HepG2 (cell line): Measurements from ENCODE around the gene OTUB2. TPM values are rescaled to one million over a fixed set of nuclear protein-coding genes. Genes with fewer than 3 reads are reported as not detected.

ENCODE experiments used
- ATAC-seq: fragments of 200-7000 bp; cut with Tn5 transposase; 3 replicates; pipeline ENCODE4 v1.9.1; 2020; ENCODE audit warnings: mild to moderate bottlenecking, moderate library complexity
- BruUV-seq: library from RNA; stranded (reverse); fragments of 400-500 nt; replicated peaks from 2 replicates; lab custom pipeline; 2021; lab: Mats Ljungman, UMichigan
- CTCF ChIA-PET: fragments of 300-600 bp; formaldehyde crosslinking; extraction: SDS; loops from one replicate; lab custom pipeline; 2021; ENCODE audit warnings: low total read pairs, inconsistent platforms, low intra/inter-chr PET ratio; lab: Yijun Ruan, JAX
- POLR2A ChIA-PET: fragments of 350-600 bp; sonication (Branson Sonifier 250); formaldehyde crosslinking; loops from one replicate; lab custom pipeline; 2020; ENCODE audit warnings: antibody characterized with exemption, inconsistent platforms; lab: Yijun Ruan, JAX
- DNase-seq: peaks from one replicate; pipeline ENCODE4 v3.0.0-alpha.2; 2015; ENCODE audit warnings: low spot score
- FAIRE-seq: peaks from 3 replicates; lab custom pipeline; 2011; peaks lifted over from hg19 to GRCh38; lab: Jason Lieb, UNC
- H2AFZ ChIP-seq: one replicate; pipeline ENCODE4 v1.6.1; 2011; ENCODE audit warnings: low read length, inconsistent platforms
- H3K27ac ChIP-seq: fragments of 300-600 bp; 3 replicates; pipeline ENCODE4 v1.8.0; 2011; ENCODE audit warnings: mixed run types, mild to moderate bottlenecking, mixed read lengths, low read length, inconsistent platforms; ENCODE audit not compliant: insufficient read depth; ENCODE audit errors: extremely low read length
- H3K27me3 ChIP-seq, 2 experiments: fragments of 200-600 bp in 1 of 2; 2 replicates in 1 of 2; 3 replicates in 1 of 2; pipeline versions ENCODE4 v1.6.0 to v1.8.0; 2011; ENCODE audit warnings: low read length in 2 of 2, mild to moderate bottlenecking in 2 of 2, moderate library complexity in 2 of 2, inconsistent platforms in 1 of 2; ENCODE audit not compliant: insufficient read depth in 2 of 2, control insufficient read depth in 1 of 2
- H3K36me3 ChIP-seq, 2 experiments: fragments of 200-600 bp in 1 of 2; replicated peaks in 1 of 2; 2 replicates in 1 of 2; 3 replicates in 1 of 2; pipeline versions ENCODE4 v1.5.1 to v1.8.0; 2011; ENCODE audit warnings: low read length in 2 of 2, inconsistent platforms in 1 of 2; ENCODE audit not compliant: insufficient read depth in 2 of 2, control insufficient read depth in 1 of 2
- H3K4me1 ChIP-seq: 2 replicates; pipeline ENCODE4 v1.5.1; 2012; ENCODE audit warnings: low read length, inconsistent platforms; ENCODE audit not compliant: insufficient read depth
- H3K4me2 ChIP-seq: 2 replicates; pipeline ENCODE4 v1.6.0; 2011; ENCODE audit warnings: low read depth, low read length, inconsistent platforms
- H3K4me3 ChIP-seq, 3 experiments: fragments of 200-600 bp in 1 of 3; sonication (generic), shearing (Covaris generic) in 1 of 3; replicated peaks in 1 of 3; 2 replicates each; pipeline ENCODE4 v1.5.1; 2011 to 2016; ENCODE audit warnings: low read length in 3 of 3, inconsistent platforms in 2 of 3, low read depth in 2 of 3, mild to moderate bottlenecking in 2 of 3, control low read depth in 1 of 3, mixed read lengths in 1 of 3; ENCODE audit not compliant: insufficient read depth in 1 of 3
- H3K79me2 ChIP-seq: one replicate; pipeline ENCODE4 v1.6.1; 2011; ENCODE audit warnings: low read length, inconsistent platforms; ENCODE audit not compliant: insufficient read depth
- H3K9ac ChIP-seq: 2 replicates; pipeline ENCODE4 v1.6.0; 2011; ENCODE audit warnings: mild to moderate bottlenecking, low read depth, low read length, inconsistent platforms; ENCODE audit not compliant: insufficient read depth
- H3K9me3 ChIP-seq: 2 replicates; pipeline ENCODE4 v1.5.1; 2012; ENCODE audit warnings: mild to moderate bottlenecking, low read length
- H4K20me1 ChIP-seq: 2 replicates; pipeline ENCODE4 v1.6.0; 2011; ENCODE audit warnings: inconsistent platforms, mild to moderate bottlenecking, low read length, moderate library complexity; ENCODE audit not compliant: insufficient read depth
- CAMTA2 ChIP-seq: sonication (generic); formaldehyde crosslinking; IDR thresholded peaks from 2 replicates; pipeline ENCODE4 v1.4.0; 2020; ENCODE audit warnings: mild to moderate bottlenecking, missing genetic modification reagents, borderline replicate concordance
- NR2F6 ChIP-seq, 2 experiments: IDR thresholded peaks; 2 replicates each; pipeline ENCODE4 v1.6.1; 2016; ENCODE audit warnings: antibody characterized with exemption in 1 of 2, mild to moderate bottlenecking in 1 of 2
- PAX8 ChIP-seq: sonication (generic); formaldehyde crosslinking; IDR thresholded peaks from 2 replicates; pipeline ENCODE4 v1.8.0; 2022; ENCODE audit warnings: mild to moderate bottlenecking, missing genetic modification reagents, borderline replicate concordance
- REPIN1 ChIP-seq: sonication (generic); formaldehyde crosslinking; IDR thresholded peaks from 2 replicates; pipeline ENCODE4 v1.8.0; 2022; ENCODE audit warnings: missing genetic modification reagents, low read depth, mild to moderate bottlenecking, borderline replicate concordance
- TARDBP ChIP-seq: sonication (generic); formaldehyde crosslinking; IDR thresholded peaks from 2 replicates; pipeline ENCODE4 v1.8.0; 2022; ENCODE audit warnings: mild to moderate bottlenecking, missing genetic modification reagents
- TBL1XR1 ChIP-seq: fragments of 150-350 bp; IDR thresholded peaks from 2 replicates; pipeline ENCODE4 v1.6.1; 2014; ENCODE audit warnings: borderline replicate concordance, low read length; ENCODE audit not compliant: partially characterized antibody
- TBX2 ChIP-seq: sonication (generic); formaldehyde crosslinking; IDR thresholded peaks from 2 replicates; pipeline ENCODE4 v1.5.0; 2020; ENCODE audit warnings: missing genetic modification reagents, mild to moderate bottlenecking, borderline replicate concordance
- ZBTB7A ChIP-seq: sonication (generic); formaldehyde crosslinking; IDR thresholded peaks from 2 replicates; pipeline ENCODE4 v1.8.0; 2022; ENCODE audit warnings: mild to moderate bottlenecking, missing genetic modification reagents
- ZFAT ChIP-seq: sonication (generic); formaldehyde crosslinking; conservative IDR thresholded peaks from 2 replicates; pipeline ENCODE4 v1.8.1; 2023; ENCODE audit warnings: missing genetic modification reagents, inconsistent platforms
- ZFX ChIP-seq: sonication (generic); formaldehyde crosslinking; IDR thresholded peaks from 2 replicates; pipeline ENCODE4 v1.4.0; 2020; ENCODE audit warnings: mild to moderate bottlenecking, low read depth, missing genetic modification reagents, moderate library complexity
- ZNF33B ChIP-seq: sonication (generic); formaldehyde crosslinking; IDR thresholded peaks from 2 replicates; pipeline ENCODE4 v1.5.1; 2020; ENCODE audit warnings: mild to moderate bottlenecking, missing genetic modification reagents
- ZNF343 ChIP-seq: sonication (generic); formaldehyde crosslinking; IDR thresholded peaks from 2 replicates; pipeline ENCODE4 v1.4.0; 2020; ENCODE audit warnings: mild to moderate bottlenecking, missing genetic modification reagents
- ZNF382 ChIP-seq: sonication (generic); formaldehyde crosslinking; IDR thresholded peaks from 2 replicates; pipeline ENCODE4 v1.5.0; 2020; ENCODE audit warnings: missing genetic modification reagents, mild to moderate bottlenecking, borderline replicate concordance
- ZNF530 ChIP-seq: sonication (generic); formaldehyde crosslinking; IDR thresholded peaks from 2 replicates; pipeline ENCODE4 v1.5.0; 2020; ENCODE audit warnings: low read depth, mild to moderate bottlenecking, missing genetic modification reagents
- ZNF614 ChIP-seq: IDR thresholded peaks from 2 replicates; pipeline ENCODE4 v1.6.1; 2018; ENCODE audit warnings: missing biosample characterization, missing genetic modification reagents, inconsistent platforms, borderline replicate concordance
- ZNF788 ChIP-seq: sonication (generic); formaldehyde crosslinking; IDR thresholded peaks from 2 replicates; pipeline ENCODE4 v1.5.0; 2020; ENCODE audit warnings: mild to moderate bottlenecking, missing genetic modification reagents, borderline replicate concordance
- WGBS: methylation state at CpG from one replicate; pipeline ENCODE4 v1.1.6; 2017; ENCODE audit warnings: low lambda C conversion rate; 5-methylcytosine and 5-hydroxymethylcytosine counted together
- in situ Hi-C: cut with HindIII; loops from 2 replicates; pipeline ENCODE4 v1.10.0; 2017; ENCODE audit warnings: low pct_unique_long_range_greater_than_20kb; ENCODE audit not compliant: extremely low pct_ligation_motif_present
- intact Hi-C: fragments of 100-400 bp; cut with micrococcal nuclease; formaldehyde crosslinking; loops from one replicate; pipeline ENCODE4 v1.10.0; 2022; ENCODE audit not compliant: unreplicated experiment
- polyA plus RNA-seq, 8 experiments: library from polyadenylated mRNA; depleted of rRNA in 3 of 8; stranded (reverse) in 7 of 8; unstranded in 1 of 8; fragments of >200 nt; fragmentation: Illumina TruSeq in 4 of 8; extraction: Trizol in 4 of 8; gene quantifications; 2 replicates each; pipeline versions ENCODE4 v1.2.1 to v1.2.3, GENCODE V29; 2011 to 2016; ENCODE audit warnings: low read depth in 4 of 8, missing spikeins in 1 of 8, mixed read lengths in 1 of 8; ENCODE audit not compliant: insufficient read depth in 1 of 8
- total RNA-seq, 5 experiments: library from RNA; depleted of rRNA; stranded (reverse); fragments of >200 nt; fragmentation: Illumina TruSeq; extraction: Trizol; gene quantifications; 2 replicates each; pipeline ENCODE4 v1.2.3, GENCODE V29; 2016; ENCODE audit warnings: low read depth in 1 of 5
- TF ChIP-seq, protein P1 (sequence below): sonication (generic); formaldehyde crosslinking; IDR thresholded peaks from 2 replicates; pipeline ENCODE4 v1.4.0; 2020; ENCODE audit warnings: missing genetic modification reagents, borderline replicate concordance

The OTUB2 gene
- total and polyA plus RNA-seq, 2 of the 13 experiments (the other 11 are each of a cell fraction or from before 2014, with no cell fraction given): 2.2 to 2.4 TPM

DNA sequence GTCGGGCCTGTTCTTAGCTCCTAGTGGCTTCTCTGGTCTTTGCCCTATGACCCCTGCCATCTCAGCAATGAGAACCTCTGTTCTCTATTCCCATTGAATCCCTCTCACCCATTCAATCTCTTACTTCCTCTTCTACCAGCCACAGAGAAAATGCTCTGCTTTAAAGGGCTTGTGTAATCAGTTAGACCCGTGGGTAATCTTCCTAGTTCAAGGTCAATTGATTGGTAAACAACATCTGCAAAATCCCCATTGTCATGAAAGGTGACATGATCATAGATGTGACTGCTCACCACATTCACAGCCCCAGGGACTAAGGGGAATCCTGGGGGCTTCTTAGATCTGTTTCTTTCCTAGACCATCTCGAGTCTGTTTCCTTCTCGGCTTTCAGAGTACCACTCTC, 36.2 kb upstream of the OTUB2 start (continued):
- TF ChIP-seq ZNF343 (no peak), ZFAT (CRISPR knock-in tag) (no peak), ZNF382 (CRISPR knock-in tag) (no peak), PAX8 (CRISPR knock-in tag) (no peak), ZNF614 (CRISPR knock-in tag) (no peak), TBX2 (CRISPR knock-in tag) (peak; percentile 35; the same call in 1 of the 2 replicates), TBL1XR1 (peak; percentile 53), NR2F6 (IDR thresholded peaks at IDR 0.05) (peak; percentile 92), NR2F6 (CRISPR knock-in tag; IDR thresholded peaks at IDR 0.05) (peak; percentile 88), CAMTA2 (no peak), REPIN1 (CRISPR knock-in tag) (no peak), ZNF33B (no peak), ZBTB7A (CRISPR knock-in tag) (no peak), ZNF530 (CRISPR knock-in tag) (no peak)
- TF ChIP-seq, protein P1, sequence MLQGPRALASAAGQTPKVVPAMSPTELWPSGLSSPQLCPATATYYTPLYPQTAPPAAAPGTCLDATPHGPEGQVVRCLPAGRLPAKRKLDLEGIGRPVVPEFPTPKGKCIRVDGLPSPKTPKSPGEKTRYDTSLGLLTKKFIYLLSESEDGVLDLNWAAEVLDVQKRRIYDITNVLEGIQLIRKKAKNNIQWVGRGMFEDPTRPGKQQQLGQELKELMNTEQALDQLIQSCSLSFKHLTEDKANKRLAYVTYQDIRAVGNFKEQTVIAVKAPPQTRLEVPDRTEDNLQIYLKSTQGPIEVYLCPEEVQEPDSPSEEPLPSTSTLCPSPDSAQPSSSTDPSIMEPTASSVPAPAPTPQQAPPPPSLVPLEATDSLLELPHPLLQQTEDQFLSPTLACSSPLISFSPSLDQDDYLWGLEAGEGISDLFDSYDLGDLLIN: no peak

DNA sequence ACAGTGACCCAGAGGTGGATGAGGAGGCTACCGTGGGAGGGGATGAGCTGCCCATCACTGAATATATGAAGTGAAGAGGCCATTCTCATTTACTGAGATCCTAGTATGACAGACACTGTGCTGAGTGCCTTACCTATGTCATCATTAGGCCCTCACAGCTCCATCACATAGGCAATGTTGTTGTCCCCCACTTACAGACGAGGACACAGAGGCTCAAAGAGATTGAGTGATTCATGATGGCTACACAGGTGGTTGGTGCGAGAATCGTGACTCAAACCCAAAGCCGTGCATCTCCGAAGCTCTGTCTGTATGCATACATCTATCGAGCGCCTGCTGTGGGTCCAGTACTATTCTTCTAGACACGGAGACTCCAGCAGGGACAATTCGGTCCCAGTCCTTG, 34.9 kb upstream of the OTUB2 start:
- Histone ChIP-seq H3K9ac (no peak overlapping the region), H3K4me1 (peaks cover 43% of the 10 kb centered on the region), H2AFZ (no peak overlapping the region), H3K27ac (no peak overlapping the region), H3K36me3 (no peaks in the 10 kb centered on the region), H3K4me3 (no peak overlapping the region), H3K27me3 (peaks cover 4 to 64% of the 10 kb centered on the region in 2 experiments; a peak in 4 of 5 replicates), H3K4me2 (no peak overlapping the region), H3K9me3 (no peaks in the 10 kb centered on the region), H4K20me1 (no peaks in the 10 kb centered on the region), H3K79me2 (no peaks in the 10 kb centered on the region)
- BruUV-seq: no TSS peak
- TF ChIP-seq TARDBP (CRISPR knock-in tag): no peak
- TF ChIP-seq ZNF788 (CRISPR knock-in tag): no peak
- no peak for TF ChIP-seq ZFX (CRISPR knock-in tag)
- no peak for DNase-seq
- 41% methylated on average over 8 of the region's 10 CpGs for WGBS
- in situ Hi-C loops (no loop called here), intact Hi-C loops (no loop called here)
- ATAC-seq: no peak
- no peak for FAIRE-seq
- POLR2A ChIA-PET: no interaction called here
- CTCF ChIA-PET: no interaction called here
